ENCODE measurements around the gene TMED6. TPM values are rescaled to one million over a fixed set of nuclear protein-coding genes. Genes with fewer than 3 reads are reported as not detected.

TMED6 gene
- total RNA-seq, 4 donors from 2014 or later: 2.2 TPM; not detected in 3

GRCh38 chr16:69371564-69371963 is 20.0 kb upstream of the TMED6 start:
- H3K9me3 ChIP-seq: no peaks in the 10 kb centered on the region
- TF ChIP-seq POLR2A (IDR thresholded peaks at IDR 0.05) (no peak), POLR2AphosphoS5 (IDR thresholded peaks at IDR 0.05) (no peak), CTCF (IDR thresholded peaks at IDR 0.05) (no peak), EP300 (IDR thresholded peaks at IDR 0.05) (no peak)
- no peak overlapping the region for H3K4me3 ChIP-seq
- ATAC-seq: no peak
- no peaks in the 10 kb centered on the region for H3K27me3 ChIP-seq
- H3K36me3 ChIP-seq: peaks cover 0 to 84% of the 10 kb centered on the region in 2 donors
- no peak overlapping the region for H3K27ac ChIP-seq
- H3K4me1 ChIP-seq: no peaks in the 10 kb centered on the region
- 100% methylated on average over 2 of the region's 2 CpGs for WGBS, 2 donors (ENCODE audit: low coverage in 1 of 2)

- H3K36me3 ChIP-seq: peaks cover 0 to 99% of the 10 kb centered on the region in 2 donors
- no peak overlapping the region for H3K27ac ChIP-seq
- WGBS, 2 donors (ENCODE audit: low coverage in 1 of 2): 93 to 100% methylated on average over 2 to 4 of the region's 4 CpGs
- no peaks in the 10 kb centered on the region for H3K4me1 ChIP-seq
- no peak overlapping the region for H3K4me3 ChIP-seq
- no peak for ATAC-seq
- no peak for TF ChIP-seq CTCF (IDR thresholded peaks at IDR 0.05)
- no peak for TF ChIP-seq POLR2AphosphoS5 (IDR thresholded peaks at IDR 0.05)
- no peak for TF ChIP-seq EP300 (IDR thresholded peaks at IDR 0.05)
- H3K9me3 ChIP-seq: no peaks in the 10 kb centered on the region
- H3K27me3 ChIP-seq: no peaks in the 10 kb centered on the region
Observed at GRCh38 chr16:69368866-69369265, 17.3 kb upstream of the TMED6 start.

DNA sequence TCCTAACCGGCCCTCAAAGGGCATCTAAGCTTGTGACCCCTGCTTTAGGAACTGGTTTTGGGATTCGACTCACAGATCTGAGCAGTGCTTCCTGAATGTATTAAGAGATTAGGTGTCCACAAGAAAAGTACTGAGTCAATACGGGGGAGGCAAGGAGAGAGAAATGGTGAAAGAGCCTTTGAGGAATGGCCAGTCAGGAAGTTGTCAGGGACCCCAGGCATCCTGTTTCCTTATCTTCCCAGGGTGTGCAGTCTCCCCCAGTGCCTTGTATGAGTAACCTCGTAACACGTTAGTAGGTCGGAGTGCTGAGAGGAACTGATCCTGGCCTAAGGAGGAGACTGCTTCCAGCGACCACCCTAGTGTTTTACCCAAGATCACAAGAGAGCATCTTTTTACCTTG is 16.4 kb upstream of the TMED6 start:
- no peak for TF ChIP-seq POLR2A (IDR thresholded peaks at IDR 0.05)
- TF ChIP-seq EP300 (IDR thresholded peaks at IDR 0.05): no peak
- no peak for TF ChIP-seq CTCF (IDR thresholded peaks at IDR 0.05)
- no peak for TF ChIP-seq POLR2AphosphoS5 (IDR thresholded peaks at IDR 0.05)
- no peak for ATAC-seq
- Histone ChIP-seq H3K27ac (no peak overlapping the region), H3K27me3 (no peaks in the 10 kb centered on the region), H3K9me3 (no peaks in the 10 kb centered on the region), H3K4me3 (no peak overlapping the region), H3K4me1 (no peaks in the 10 kb centered on the region), H3K36me3 (peaks cover 0 to 99% of the 10 kb centered on the region in 2 donors)
- 69 to 78% methylated on average over 4 to 7 of the region's 7 CpGs for WGBS, 2 donors (ENCODE audit: low coverage in 1 of 2)

DNA sequence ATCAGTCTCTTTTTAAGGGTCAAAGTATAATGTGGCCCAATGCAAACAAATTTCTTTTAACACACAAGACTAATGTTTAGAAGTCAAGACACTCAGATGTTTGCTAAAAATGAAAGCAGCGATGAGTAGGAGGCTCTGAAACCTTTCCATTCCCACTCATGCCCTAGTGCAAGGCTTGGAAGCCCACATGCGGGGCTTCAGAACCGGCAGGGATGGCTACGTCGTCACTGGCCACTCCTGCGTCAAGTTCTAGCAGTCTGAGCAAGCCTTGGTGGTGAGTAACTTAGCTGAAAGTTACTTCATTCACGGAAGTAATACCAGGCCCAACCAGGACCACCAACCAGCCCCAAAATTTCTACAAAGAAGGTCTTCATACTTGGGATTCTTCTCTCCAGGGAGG is 14.8 kb upstream of the TMED6 start:
- TF ChIP-seq CTCF (IDR thresholded peaks at IDR 0.05) (no peak), POLR2AphosphoS5 (IDR thresholded peaks at IDR 0.05) (no peak), EP300 (IDR thresholded peaks at IDR 0.05) (no peak), POLR2A (IDR thresholded peaks at IDR 0.05) (no peak)
- Histone ChIP-seq H3K27ac (no peak overlapping the region), H3K36me3 (peaks cover 0 to 88% of the 10 kb centered on the region in 2 donors)

DNA sequence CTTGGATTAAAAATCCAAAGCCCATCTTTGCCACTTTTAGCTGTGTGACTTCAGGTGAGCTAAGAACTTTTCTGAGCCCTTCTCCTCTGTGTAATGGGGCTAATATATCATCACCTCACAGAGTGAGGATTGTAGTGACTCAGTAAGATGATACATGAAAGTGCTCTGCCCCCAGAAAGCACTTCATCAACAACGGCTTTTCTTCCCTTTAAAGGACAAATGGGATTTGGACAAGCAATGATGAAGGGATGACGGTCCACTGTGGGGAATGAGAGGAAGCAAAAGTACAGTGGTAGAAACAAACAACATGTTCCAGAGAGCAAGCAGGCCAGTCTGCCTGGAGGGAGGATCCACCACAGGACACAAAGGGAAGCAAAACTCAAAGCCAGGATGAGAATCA is 14.3 kb upstream of the TMED6 start:
- Histone ChIP-seq H3K9me3 (no peaks in the 10 kb centered on the region), H3K27ac (no peak overlapping the region), H3K4me3 (no peak overlapping the region), H3K27me3 (no peaks in the 10 kb centered on the region), H3K36me3 (peaks cover 0 to 88% of the 10 kb centered on the region in 2 donors), H3K4me1 (no peaks in the 10 kb centered on the region)
- no peak for TF ChIP-seq EP300 (IDR thresholded peaks at IDR 0.05)
- TF ChIP-seq POLR2AphosphoS5 (IDR thresholded peaks at IDR 0.05): no peak
- no peak for ATAC-seq
- WGBS, 2 donors (ENCODE audit: low coverage in 1 of 2): 56% methylated on average over 2 of the region's 2 CpGs; no CpG with 5 or more reads in 1 of the 2 donors

More for the DNA sequence above, 14.8 kb upstream of the TMED6 start:
- Histone ChIP-seq H3K27me3 (no peaks in the 10 kb centered on the region), H3K4me1 (no peaks in the 10 kb centered on the region), H3K4me3 (no peak overlapping the region), H3K9me3 (no peaks in the 10 kb centered on the region)
- no peak for ATAC-seq
- 89 to 100% methylated on average over 2 to 7 of the region's 7 CpGs for WGBS, 2 donors (ENCODE audit: low coverage in 1 of 2)

Data from gastroesophageal sphincter (tissue), 4 donors.